Esophagus (tissue), 2 donors: ENCODE measurements around the gene GGCT. TPM values are rescaled to one million over a fixed set of nuclear protein-coding genes. Genes with fewer than 3 reads are reported as not detected.

Experiments
- H3K27ac ChIP-seq, 2 donors: one replicate each; pipeline ENCODE4 v1.5.1; 2013; ENCODE audit warnings: low read depth in 2 of 2, mild to moderate bottlenecking in 2 of 2, inconsistent platforms in 1 of 2, low read length in 1 of 2, moderate library complexity in 1 of 2
- H3K27me3 ChIP-seq, 2 donors: one replicate each; pipeline ENCODE4 v1.6.1; 2013; ENCODE audit warnings: low read length in 2 of 2, control low read depth in 1 of 2, mild to moderate bottlenecking in 1 of 2; ENCODE audit not compliant: insufficient read depth in 2 of 2, control insufficient read depth in 1 of 2
- H3K36me3 ChIP-seq, 2 donors: one replicate each; pipeline ENCODE4 v1.6.1; 2013; ENCODE audit warnings: low read length in 1 of 2; ENCODE audit not compliant: control insufficient read depth in 2 of 2, insufficient read depth in 2 of 2
- H3K4me1 ChIP-seq, 2 donors: one replicate each; pipeline ENCODE4 v1.6.1; 2013; ENCODE audit warnings: low read length in 1 of 2; ENCODE audit not compliant: control insufficient read depth in 2 of 2, insufficient read depth in 2 of 2
- H3K4me3 ChIP-seq, 2 donors: one replicate each; pipeline ENCODE4 v1.5.1; 2013; ENCODE audit warnings: low read length in 2 of 2, mild to moderate bottlenecking in 2 of 2, low read depth in 1 of 2, moderate library complexity in 1 of 2
- H3K9me3 ChIP-seq, 2 donors: one replicate each; pipeline ENCODE4 v1.6.1; 2013; ENCODE audit warnings: mild to moderate bottlenecking in 2 of 2, low read depth in 1 of 2, low read length in 1 of 2, moderate library complexity in 1 of 2; ENCODE audit not compliant: control insufficient read depth in 2 of 2, insufficient read depth in 1 of 2
- whole genome bisulfite sequencing, 2 donors: extraction: QIAGEN DNeasy Blood & Tissue Kit; methylation state at CpG; one replicate each; pipeline ENCODE4 v1.1.7; 2013; 5-methylcytosine and 5-hydroxymethylcytosine counted together
- polyA plus RNA-seq, 2 donors: library from polyadenylated mRNA; stranded (reverse); fragments of 200-250 nt; gene quantifications; one replicate each; pipeline ENCODE4 v1.2.3, GENCODE V29; 2013
- donor health status: healthy with polysubstance abuse.
- donor health status: Bipolar disorder and iron deficiency.

The GGCT gene
- polyA plus RNA-seq, 2 donors = 88.5 to 96.2 TPM

- 95% methylated on average over 10 of the region's 10 CpGs for WGBS, 2 donors
- Histone ChIP-seq H3K27me3 (no peaks in the 10 kb centered on the region), H3K9me3 (no peaks in the 10 kb centered on the region), H3K4me3 (no peak overlapping the region), H3K4me1 (peaks cover 14 to 17% of the 10 kb centered on the region in 2 donors), H3K27ac (peak overlapping the region in 1 of 2 donors; percentile 29), H3K36me3 (no peaks in the 10 kb centered on the region)
These were observed 30.1 kb downstream of the GGCT start for GRCh38 chr7:30474485-30474884.

GRCh38 chr7:30473903-30474302, 30.7 kb downstream of the GGCT start:
- Histone ChIP-seq H3K36me3 (no peaks in the 10 kb centered on the region), H3K9me3 (no peaks in the 10 kb centered on the region), H3K4me1 (peaks cover 16 to 17% of the 10 kb centered on the region in 2 donors), H3K27ac (peak overlapping the region in 1 of 2 donors; percentile 7), H3K4me3 (no peak overlapping the region), H3K27me3 (no peaks in the 10 kb centered on the region)
- 89 to 90% methylated on average over 1 of the region's 1 CpG for WGBS, 2 donors

GRCh38 chr7:30472784-30473775, 31.5 kb downstream of the GGCT start:
- Histone ChIP-seq H3K4me1 (peaks cover 16 to 17% of the 10 kb centered on the region in 2 donors), H3K27me3 (no peaks in the 10 kb centered on the region), H3K36me3 (no peaks in the 10 kb centered on the region), H3K27ac (peak overlapping the region in 1 of 2 donors; percentile 14), H3K4me3 (no peak overlapping the region), H3K9me3 (no peaks in the 10 kb centered on the region)
- 56 to 57% methylated on average over 4 of the region's 4 CpGs for WGBS, 2 donors

- Histone ChIP-seq H3K4me3 (no peak overlapping the region), H3K36me3 (no peaks in the 10 kb centered on the region), H3K27ac (peak overlapping the region; percentile 1 to 68), H3K9me3 (no peaks in the 10 kb centered on the region), H3K4me1 (peaks cover 14 to 15% of the 10 kb centered on the region in 2 donors), H3K27me3 (no peaks in the 10 kb centered on the region)
- WGBS, 2 donors = 61 to 71% methylated on average over 4 of the region's 4 CpGs
These were observed 32.4 kb downstream of the GGCT start for GRCh38 chr7:30472081-30472783.

- Histone ChIP-seq H3K4me3 (no peak overlapping the region), H3K4me1 (peaks cover 10 to 14% of the 10 kb centered on the region in 2 donors)
- WGBS, 2 donors = 43 to 45% methylated on average over 2 of the region's 2 CpGs
These were observed 33.4 kb downstream of the GGCT start for GRCh38 chr7:30471205-30471604.

GRCh38 chr7:30470771-30471170, 33.9 kb downstream of the GGCT start:
- 17 to 32% methylated on average over 6 of the region's 6 CpGs for WGBS, 2 donors
- Histone ChIP-seq H3K36me3 (no peaks in the 10 kb centered on the region), H3K27me3 (no peaks in the 10 kb centered on the region), H3K4me1 (peaks cover 9 to 14% of the 10 kb centered on the region in 2 donors), H3K27ac (peak overlapping the region; percentile 74 to 82), H3K4me3 (no peak overlapping the region), H3K9me3 (no peaks in the 10 kb centered on the region)

More at GRCh38 chr7:30471205-30471604, 33.4 kb downstream of the GGCT start:
- H3K27ac ChIP-seq = peak overlapping the region; percentile 44 to 74
- H3K36me3 ChIP-seq = no peaks in the 10 kb centered on the region
- no peaks in the 10 kb centered on the region for H3K9me3 ChIP-seq
- H3K27me3 ChIP-seq = no peaks in the 10 kb centered on the region

- WGBS, 2 donors = 53 to 55% methylated on average over 14 of the region's 14 CpGs
- Histone ChIP-seq H3K4me1 (peaks cover 6 to 13% of the 10 kb centered on the region in 2 donors), H3K4me3 (no peak overlapping the region), H3K27ac (peak overlapping the region; percentile 81 to 82), H3K9me3 (no peaks in the 10 kb centered on the region), H3K27me3 (no peaks in the 10 kb centered on the region), H3K36me3 (no peaks in the 10 kb centered on the region)
These were observed 34.4 kb downstream of the GGCT start for GRCh38 chr7:30470163-30470770.

- WGBS, 2 donors = 29 to 34% methylated on average over 5 of the region's 5 CpGs
- Histone ChIP-seq H3K4me1 (peaks cover 6 to 10% of the 10 kb centered on the region in 2 donors), H3K27ac (peak overlapping the region; percentile 81 to 82), H3K27me3 (no peaks in the 10 kb centered on the region), H3K36me3 (no peaks in the 10 kb centered on the region), H3K9me3 (no peaks in the 10 kb centered on the region), H3K4me3 (no peak overlapping the region)
These were observed 35.3 kb downstream of the GGCT start for GRCh38 chr7:30469303-30469702.

GRCh38 chr7:30468791-30469190, 35.8 kb downstream of the GGCT start:
- H3K4me1 ChIP-seq = peaks cover 5 to 12% of the 10 kb centered on the region in 2 donors
- peak overlapping the region; percentile 81 to 82 for H3K27ac ChIP-seq
- WGBS, 2 donors = 53 to 70% methylated on average over 4 of the region's 4 CpGs
- no peaks in the 10 kb centered on the region for H3K36me3 ChIP-seq
- H3K4me3 ChIP-seq = no peak overlapping the region
- H3K27me3 ChIP-seq = no peaks in the 10 kb centered on the region
- no peaks in the 10 kb centered on the region for H3K9me3 ChIP-seq
